GM18867 (cell line): Measurements from ENCODE around the gene USP17L13.
"Not testable (repeated sequence)": the region's sequence is repeated elsewhere in the genome, so short reads cannot be mapped to it uniquely, and the experiment has no call there.

Experiments
- ATAC-seq: cut with Tn5 transposase; IDR thresholded peaks from one replicate; pipeline ENCODE4 v1.9.1; 2021; ENCODE audit warnings: mild to moderate bottlenecking, moderate library complexity; ENCODE audit not compliant: unreplicated experiment

Gene USP17L13

GRCh38 chr4:9224596-9224995 lies at the start of gene USP17L13:
USP17L13 (plus strand) TSS chr4:9224896; CDS start chr4:9224896, 0 bp downstream.
- not testable (repeated sequence) for ATAC-seq

GRCh38 chr4:9210357-9210756 lies 14.3 kb upstream of the USP17L13 start, which contains the start of gene USP17L10:
USP17L10 (plus strand) TSS chr4:9210657; CDS start chr4:9210657, 0 bp downstream.
- ATAC-seq: not testable (repeated sequence)

GRCh38 chr4:9214701-9215100 lies 10.0 kb upstream of the USP17L13 start:
- not testable (repeated sequence) for ATAC-seq

- ATAC-seq: not testable (repeated sequence)
Observed at GRCh38 chr4:9215105-9215504, 9.6 kb upstream of the USP17L13 start, which contains the start of gene USP17L11. USP17L11 (plus strand) TSS chr4:9215405; CDS start chr4:9215405, 0 bp downstream.

- ATAC-seq: not testable (repeated sequence)
Observed at GRCh38 chr4:9219852-9220251, 4.8 kb upstream of the USP17L13 start, which contains the start of gene USP17L12. USP17L12 (plus strand) TSS chr4:9220152; CDS start chr4:9220152, 0 bp downstream.

- not testable (repeated sequence) for ATAC-seq
Observed at GRCh38 chr4:9230249-9230648, 5.6 kb downstream of the USP17L13 start.

GRCh38 chr4:9234085-9234484 lies 9.4 kb downstream of the USP17L13 start, which contains the start of gene USP17L15:
USP17L15 (plus strand) TSS chr4:9234385; CDS start chr4:9234385, 0 bp downstream.
- not testable (repeated sequence) for ATAC-seq

GRCh38 chr4:9238461-9238860 lies 13.8 kb downstream of the USP17L13 start:
- ATAC-seq: not testable (repeated sequence)

GRCh38 chr4:9243579-9243978 lies 18.9 kb downstream of the USP17L13 start, which contains the start of gene USP17L17:
USP17L17 (plus strand) TSS chr4:9243879; CDS start chr4:9243879, 0 bp downstream.
- ATAC-seq: not testable (repeated sequence)

- ATAC-seq: not testable (repeated sequence)
Observed at GRCh38 chr4:9247953-9248680, 23.4 kb downstream of the USP17L13 start, which contains the start of gene USP17L18. USP17L18 (plus strand) TSS chr4:9248630; CDS start chr4:9248630, 0 bp downstream.

GRCh38 chr4:9253078-9253477 lies 28.4 kb downstream of the USP17L13 start, which contains the start of gene USP17L19:
USP17L19 (plus strand) TSS chr4:9253378; CDS start chr4:9253378, 0 bp downstream.
- not testable (repeated sequence) for ATAC-seq

- ATAC-seq: not testable (repeated sequence)
Observed at GRCh38 chr4:9257824-9258223, 33.1 kb downstream of the USP17L13 start, which contains the start of gene USP17L20. USP17L20 (plus strand) TSS chr4:9258124; CDS start chr4:9258124, 0 bp downstream.

GRCh38 chr4:9262572-9262971 lies 37.9 kb downstream of the USP17L13 start, which contains the start of gene USP17L21:
USP17L21 (plus strand) TSS chr4:9262872; CDS start chr4:9262872, 0 bp downstream.
- ATAC-seq: not testable (repeated sequence)

GRCh38 chr4:9267319-9267718 lies 42.6 kb downstream of the USP17L13 start, which contains the start of gene USP17L22:
USP17L22 (plus strand) TSS chr4:9267619; CDS start chr4:9267619, 0 bp downstream.
- not testable (repeated sequence) for ATAC-seq

GRCh38 chr4:9271719-9272118 lies 47.0 kb downstream of the USP17L13 start:
- ATAC-seq: not testable (repeated sequence)
